SH-SY5Y (cell line): ENCODE measurements around the gene AOC1.

ENCODE experiments used
- GATA2 ChIP-seq: IDR thresholded peaks from 2 replicates; pipeline ENCODE4 v1.6.1; 2011; ENCODE audit warnings: mild to moderate bottlenecking, low read depth, low read length
- GATA3 ChIP-seq: IDR thresholded peaks from 2 replicates; pipeline ENCODE4 v1.6.1; 2011; ENCODE audit warnings: low read depth, mild to moderate bottlenecking, low read length, moderate library complexity

DNA sequence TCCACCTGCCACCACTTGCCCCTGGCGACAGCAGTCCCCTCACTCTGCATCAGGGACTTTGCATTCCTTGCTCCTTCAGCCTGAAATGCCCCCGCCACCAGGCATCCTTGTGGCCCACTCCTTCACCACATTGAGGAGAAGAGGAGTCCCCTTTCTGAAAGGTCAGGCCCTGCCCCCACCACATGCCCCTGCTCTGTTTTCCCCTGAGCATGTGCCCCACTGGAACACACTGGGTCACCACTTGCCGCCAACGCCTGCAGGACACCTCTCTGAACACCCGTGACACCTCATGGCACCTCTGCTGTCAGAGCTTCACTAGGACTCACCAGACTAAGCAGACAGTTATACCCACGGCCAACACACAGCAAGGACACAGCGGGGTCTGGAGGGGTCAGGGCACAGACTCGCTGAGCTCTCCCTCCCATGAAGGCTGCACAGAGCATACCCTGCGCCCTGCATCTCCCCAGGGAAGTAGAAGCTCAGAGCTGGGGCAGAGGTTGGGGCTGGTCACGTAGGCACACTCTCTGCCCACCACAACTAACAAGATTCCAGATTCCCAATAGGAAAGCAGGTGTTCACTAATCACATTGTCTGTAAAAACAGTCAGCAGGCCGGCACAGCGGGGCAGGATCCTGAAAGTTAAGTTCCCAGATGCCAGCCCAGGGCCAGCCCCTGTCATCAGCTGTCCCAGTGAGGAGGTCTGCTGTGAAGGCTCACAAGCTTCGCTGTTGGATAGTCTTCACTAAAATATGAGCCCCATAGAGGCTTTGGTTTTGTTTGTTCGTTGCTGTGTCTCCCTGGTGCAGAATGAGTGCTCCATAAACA lies 5.8 kb upstream of the AOC1 start:
- no peak for TF ChIP-seq GATA2
- TF ChIP-seq GATA3 = no peak
